Smooth muscle cell (in vitro differentiated cells): Measurements from ENCODE around the gene STARD13. TPM values are rescaled to one million over a fixed set of nuclear protein-coding genes. Genes with fewer than 3 reads are reported as not detected.

Experiments used
- DNase-seq: peaks from one replicate; lab custom pipeline; 2025; ENCODE audit not compliant: unreplicated experiment; lab: John Stamatoyannopoulos, UW
- H2AFZ ChIP-seq: fragments of 200-600 bp; sonication (generic); 2 replicates; pipeline ENCODE4 v1.6.0; 2016; ENCODE audit warnings: antibody characterized with exemption, low read depth, mild to moderate bottlenecking
- H3F3A ChIP-seq: fragments of 200-600 bp; sonication (generic); 2 replicates; pipeline ENCODE4 v1.6.0; 2017; ENCODE audit warnings: antibody characterized with exemption, low read depth
- H3K27ac ChIP-seq: fragments of 200-600 bp; sonication (generic); 2 replicates; pipeline ENCODE4 v1.5.1; 2016; ENCODE audit warnings: low read depth, mild to moderate bottlenecking
- H3K27me3 ChIP-seq: fragments of 200-600 bp; sonication (generic); 2 replicates; pipeline ENCODE4 v1.6.1; 2016; ENCODE audit warnings: low read depth, mild to moderate bottlenecking
- H3K36me3 ChIP-seq: fragments of 200-600 bp; sonication (generic); 2 replicates; pipeline ENCODE4 v1.5.1; 2016; ENCODE audit warnings: low read depth
- H3K4me1 ChIP-seq: fragments of 200-600 bp; sonication (generic); 2 replicates; pipeline ENCODE4 v1.5.1; 2016; ENCODE audit warnings: low read depth
- H3K4me2 ChIP-seq: fragments of 200-600 bp; sonication (generic); 2 replicates; pipeline ENCODE4 v1.6.0; 2016; ENCODE audit warnings: mild to moderate bottlenecking
- H3K4me3 ChIP-seq: fragments of 200-600 bp; sonication (generic); 2 replicates; pipeline ENCODE4 v1.5.1; 2016; ENCODE audit warnings: mild to moderate bottlenecking
- H3K79me2 ChIP-seq: fragments of 200-600 bp; sonication (generic); 2 replicates; pipeline ENCODE4 v1.6.0; 2016; ENCODE audit warnings: low read depth, mild to moderate bottlenecking
- H3K9ac ChIP-seq: fragments of 200-600 bp; sonication (generic); 2 replicates; pipeline ENCODE4 v1.6.0; 2016; ENCODE audit warnings: low read depth
- H3K9me3 ChIP-seq: fragments of 200-600 bp; sonication (generic); replicated peaks from 2 replicates; pipeline ENCODE4 v1.5.1; 2016; ENCODE audit warnings: low read depth
- H4K20me1 ChIP-seq: fragments of 200-600 bp; sonication (generic); 2 replicates; pipeline ENCODE4 v1.6.0; 2016; ENCODE audit warnings: low read depth
- WGBS: methylation state at CpG from one replicate; pipeline ENCODE4 v1.1.7; 2016; ENCODE audit warnings: low lambda C conversion rate; 5-methylcytosine and 5-hydroxymethylcytosine counted together
- polyA plus RNA-seq: library from polyadenylated mRNA; unstranded; fragments of >200 nt; fragmentation: Nextera tagmentation; extraction: Ambion mirVana; gene quantifications from 2 replicates; pipeline ENCODE4 v1.2.1, GENCODE V29; 2016
- total RNA-seq: library from RNA; depleted of rRNA; stranded (reverse); fragments of >200 nt; gene quantifications from 2 replicates; pipeline ENCODE4 v1.2.3, GENCODE V29; 2014
- TF ChIP-seq, protein P1 (sequence below): fragments of 200-600 bp; sonication (generic); IDR thresholded peaks from 2 replicates; pipeline ENCODE4 v1.5.1; 2017; ENCODE audit warnings: borderline replicate concordance, mild to moderate bottlenecking, antibody characterized with exemption; ENCODE audit not compliant: insufficient read depth, poor library complexity, severe bottlenecking

Gene STARD13
- total and polyA plus RNA-seq, 2 experiments from 2014 or later: 12.4 to 18.8 TPM

DNA sequence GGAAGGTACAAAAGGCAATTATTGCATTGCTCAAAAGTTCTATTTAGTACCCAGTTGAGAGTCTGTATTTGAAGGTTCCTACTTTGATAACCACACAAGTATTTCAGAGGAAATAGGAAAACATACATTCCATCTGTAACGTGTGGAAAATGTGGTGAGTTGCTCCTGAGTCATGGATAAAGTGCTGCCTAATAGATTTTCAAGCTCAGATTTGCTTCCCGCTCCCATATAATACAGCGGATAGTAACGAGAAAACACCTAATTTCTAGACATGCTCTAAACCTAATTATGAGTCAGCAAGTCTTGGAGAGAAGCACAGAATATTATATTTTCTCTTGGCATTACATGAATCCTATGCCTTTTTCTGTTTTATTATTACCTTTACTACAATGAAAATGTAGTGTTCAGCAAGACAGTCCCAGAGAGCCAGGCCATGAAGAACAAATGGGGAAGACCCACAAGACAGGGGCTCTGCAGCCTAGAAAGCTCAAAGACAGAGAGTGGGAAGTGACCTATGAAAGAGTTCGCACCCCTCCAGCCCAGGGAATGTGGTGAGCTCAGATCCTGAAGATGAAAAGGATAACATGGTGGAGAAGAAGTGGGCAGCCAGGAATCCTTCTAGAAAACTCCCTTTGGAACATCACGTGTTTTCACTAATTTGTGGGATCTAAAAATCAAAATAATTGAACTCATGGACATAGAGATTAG, 116.1 kb downstream of the STARD13 start:
- peaks cover 5% of the 10 kb centered on the region for H3K79me2 ChIP-seq
- H3K4me2 ChIP-seq: peak overlapping the region; percentile 73

DNA sequence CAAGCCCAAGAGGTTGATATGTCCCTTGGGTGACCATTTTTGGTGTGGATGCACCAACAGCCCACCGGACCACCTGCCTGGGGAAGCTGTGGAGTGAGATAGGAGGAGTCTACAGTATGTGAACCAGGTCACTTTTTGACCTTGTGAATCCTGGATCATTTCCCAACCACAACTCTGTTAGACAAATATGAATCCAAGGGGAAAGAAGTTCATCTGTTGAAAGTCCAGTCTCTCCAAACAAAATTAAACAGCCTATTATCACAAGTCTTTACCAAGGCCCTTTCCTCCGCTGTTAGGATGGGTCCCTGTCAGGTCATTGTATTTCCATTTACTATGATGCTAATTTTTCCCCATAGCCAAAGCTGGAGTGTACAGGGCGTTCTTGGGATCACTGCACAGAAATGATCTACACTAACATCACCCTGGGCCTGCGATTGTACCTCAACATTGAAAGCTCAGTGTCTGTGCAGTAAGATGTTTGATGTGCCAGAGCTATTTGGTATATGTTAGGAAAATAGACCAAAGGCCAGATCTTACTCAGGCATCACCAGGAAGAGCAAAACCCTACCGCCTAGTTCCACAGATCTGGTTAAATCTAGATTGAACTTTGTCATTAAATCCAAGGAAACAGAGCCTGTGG, 117.1 kb downstream of the STARD13 start:
- Histone ChIP-seq H3K79me2 (peaks cover 5% of the 10 kb centered on the region), H4K20me1 (no peaks in the 10 kb centered on the region)
- no peak for DNase-seq

More for the DNA sequence above, 116.1 kb downstream of the STARD13 start:
- H3K4me1 ChIP-seq: peaks cover 8% of the 10 kb centered on the region
- TF ChIP-seq, protein P1, sequence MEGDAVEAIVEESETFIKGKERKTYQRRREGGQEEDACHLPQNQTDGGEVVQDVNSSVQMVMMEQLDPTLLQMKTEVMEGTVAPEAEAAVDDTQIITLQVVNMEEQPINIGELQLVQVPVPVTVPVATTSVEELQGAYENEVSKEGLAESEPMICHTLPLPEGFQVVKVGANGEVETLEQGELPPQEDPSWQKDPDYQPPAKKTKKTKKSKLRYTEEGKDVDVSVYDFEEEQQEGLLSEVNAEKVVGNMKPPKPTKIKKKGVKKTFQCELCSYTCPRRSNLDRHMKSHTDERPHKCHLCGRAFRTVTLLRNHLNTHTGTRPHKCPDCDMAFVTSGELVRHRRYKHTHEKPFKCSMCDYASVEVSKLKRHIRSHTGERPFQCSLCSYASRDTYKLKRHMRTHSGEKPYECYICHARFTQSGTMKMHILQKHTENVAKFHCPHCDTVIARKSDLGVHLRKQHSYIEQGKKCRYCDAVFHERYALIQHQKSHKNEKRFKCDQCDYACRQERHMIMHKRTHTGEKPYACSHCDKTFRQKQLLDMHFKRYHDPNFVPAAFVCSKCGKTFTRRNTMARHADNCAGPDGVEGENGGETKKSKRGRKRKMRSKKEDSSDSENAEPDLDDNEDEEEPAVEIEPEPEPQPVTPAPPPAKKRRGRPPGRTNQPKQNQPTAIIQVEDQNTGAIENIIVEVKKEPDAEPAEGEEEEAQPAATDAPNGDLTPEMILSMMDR: no peak
- no peaks in the 10 kb centered on the region for H3K36me3 ChIP-seq
- H3K9ac ChIP-seq: peak overlapping the region; percentile 66
- no peak overlapping the region for H2AFZ ChIP-seq
- WGBS: 38% methylated on average over 6 of the region's 6 CpGs
- H3K27me3 ChIP-seq: no peaks in the 10 kb centered on the region
- H3K27ac ChIP-seq: peak overlapping the region; percentile 95
- H3K4me3 ChIP-seq: no peak overlapping the region
- H3K9me3 ChIP-seq: no peaks in the 10 kb centered on the region
- H4K20me1 ChIP-seq: no peaks in the 10 kb centered on the region
- H3F3A ChIP-seq: peaks cover 3% of the 10 kb centered on the region
- DNase-seq: no peak

DNA sequence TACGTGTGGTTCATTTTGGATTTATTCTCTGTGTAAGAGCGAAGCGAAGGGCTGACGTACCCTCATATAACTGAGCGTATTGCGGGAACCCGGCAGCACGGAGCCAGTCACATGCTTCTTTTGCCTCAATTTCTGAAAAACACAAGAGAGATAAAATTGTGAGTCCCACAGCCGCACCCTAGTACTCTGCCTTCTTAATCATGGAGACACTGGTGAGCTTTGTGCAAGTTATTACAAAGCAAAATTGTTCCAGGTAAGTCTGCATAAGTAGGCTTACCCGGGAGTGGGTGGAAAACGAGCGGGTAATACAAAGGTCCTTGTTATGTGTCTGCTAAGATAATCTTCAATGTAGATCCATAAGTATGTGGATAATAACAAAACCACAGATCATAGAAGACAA, 118.1 kb downstream of the STARD13 start:
- H2AFZ ChIP-seq: no peak overlapping the region
- no peak overlapping the region for H3K4me2 ChIP-seq
- H3K79me2 ChIP-seq: peaks cover 5% of the 10 kb centered on the region
- peaks cover 8% of the 10 kb centered on the region for H3K4me1 ChIP-seq
- H3K9ac ChIP-seq: no peak overlapping the region
- 96% methylated on average over 12 of the region's 12 CpGs for WGBS
- TF ChIP-seq, protein P1: no peak
- H4K20me1 ChIP-seq: no peaks in the 10 kb centered on the region
- no peaks in the 10 kb centered on the region for H3K36me3 ChIP-seq
- no peak overlapping the region for H3K4me3 ChIP-seq
- no peak overlapping the region for H3K27ac ChIP-seq
- no peak for DNase-seq
- H3F3A ChIP-seq: peaks cover 3% of the 10 kb centered on the region
- H3K9me3 ChIP-seq: no peaks in the 10 kb centered on the region
- no peaks in the 10 kb centered on the region for H3K27me3 ChIP-seq

More for the DNA sequence above, 117.1 kb downstream of the STARD13 start:
- peaks cover 8% of the 10 kb centered on the region for H3K4me1 ChIP-seq
- H3K4me3 ChIP-seq: no peak overlapping the region
- no peak overlapping the region for H2AFZ ChIP-seq
- peaks cover 3% of the 10 kb centered on the region for H3F3A ChIP-seq
- TF ChIP-seq, protein P1: no peak
- peak overlapping the region; percentile 60 for H3K9ac ChIP-seq
- no peaks in the 10 kb centered on the region for H3K27me3 ChIP-seq
- H3K9me3 ChIP-seq: no peaks in the 10 kb centered on the region
- WGBS: 95% methylated on average over 5 of the region's 5 CpGs
- H3K4me2 ChIP-seq: peak overlapping the region; percentile 73
- H3K36me3 ChIP-seq: no peaks in the 10 kb centered on the region
- H3K27ac ChIP-seq: peak overlapping the region; percentile 95
